Ovary (tissue), 3 donors: Measurements from ENCODE around the gene NBEAL2.

Experiments used
- POLR2A ChIP-seq: fragments of 450-650 bp; IDR thresholded peaks from one replicate; pipeline ENCODE4 v1.6.1; 2017; ENCODE audit warnings: antibody characterized with exemption, mild to moderate bottlenecking, moderate library complexity
- TF ChIP-seq, protein P1 (sequence below), 3 donors: fragments of 450-650 bp in 2 of 3; fragments of 200-600 bp in 1 of 3; IDR thresholded peaks; one replicate each; pipeline versions ENCODE4 v1.5.1 to v1.8.0; 2016 to 2022; ENCODE audit warnings: antibody characterized with exemption in 3 of 3, mild to moderate bottlenecking in 1 of 3
- donor health status: DM: no; HTN: no; CAD: no.

GRCh38 chr3:46998121-46998851 lies 18.8 kb downstream of the NBEAL2 start:
- TF ChIP-seq POLR2A: no peak
- TF ChIP-seq, protein P1, sequence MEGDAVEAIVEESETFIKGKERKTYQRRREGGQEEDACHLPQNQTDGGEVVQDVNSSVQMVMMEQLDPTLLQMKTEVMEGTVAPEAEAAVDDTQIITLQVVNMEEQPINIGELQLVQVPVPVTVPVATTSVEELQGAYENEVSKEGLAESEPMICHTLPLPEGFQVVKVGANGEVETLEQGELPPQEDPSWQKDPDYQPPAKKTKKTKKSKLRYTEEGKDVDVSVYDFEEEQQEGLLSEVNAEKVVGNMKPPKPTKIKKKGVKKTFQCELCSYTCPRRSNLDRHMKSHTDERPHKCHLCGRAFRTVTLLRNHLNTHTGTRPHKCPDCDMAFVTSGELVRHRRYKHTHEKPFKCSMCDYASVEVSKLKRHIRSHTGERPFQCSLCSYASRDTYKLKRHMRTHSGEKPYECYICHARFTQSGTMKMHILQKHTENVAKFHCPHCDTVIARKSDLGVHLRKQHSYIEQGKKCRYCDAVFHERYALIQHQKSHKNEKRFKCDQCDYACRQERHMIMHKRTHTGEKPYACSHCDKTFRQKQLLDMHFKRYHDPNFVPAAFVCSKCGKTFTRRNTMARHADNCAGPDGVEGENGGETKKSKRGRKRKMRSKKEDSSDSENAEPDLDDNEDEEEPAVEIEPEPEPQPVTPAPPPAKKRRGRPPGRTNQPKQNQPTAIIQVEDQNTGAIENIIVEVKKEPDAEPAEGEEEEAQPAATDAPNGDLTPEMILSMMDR (IDR thresholded peaks at IDR 0.05): peak in 2 of 3 donors; percentile 25 to 58
